Measurements from ENCODE around the gene BARX2. TPM values are rescaled to one million over a fixed set of nuclear protein-coding genes. Genes with fewer than 3 reads are reported as not detected.

The BARX2 gene
- polyA plus RNA-seq, 1 of the 3 experiments (the other 2 are of a cell fraction), result not detected

GRCh38 chr11:129354691-129355090, 21.0 kb upstream of the BARX2 start (continued):
- TF ChIP-seq MAX (IDR thresholded peaks at IDR 0.05; ENCODE audit: low read depth), result no peak
- no peak for TF ChIP-seq EP300 (IDR thresholded peaks at IDR 0.05; ENCODE audit: borderline replicate concordance in 1 of 2, low read depth in 1 of 2, low read length in 1 of 2)
- TF ChIP-seq SMC3 (IDR thresholded peaks at IDR 0.05; ENCODE audit: low read depth, low read length), result no peak

GRCh38 chr11:129359748-129360147, 15.9 kb upstream of the BARX2 start:
- DNase-seq, result no peak
- Histone ChIP-seq H3K79me2 (ENCODE audit: insufficient read depth) (no peaks in the 10 kb centered on the region), H3F3A (replicated peaks; ENCODE audit: insufficient read depth) (no peaks in the 10 kb centered on the region), H3K4me2 (no peak overlapping the region), H3K27me3 (ENCODE audit: insufficient read depth) (peaks cover 12% of the 10 kb centered on the region; the same call in 1 of the 2 replicates), H4K20me1 (ENCODE audit: insufficient read depth) (no peaks in the 10 kb centered on the region), H3K9ac (no peak overlapping the region), H3K4me3 (ENCODE audit: low read depth in 2 of 2, low read length in 1 of 2) (no peak overlapping the region), H3K9me2 (no peaks in the 10 kb centered on the region), H3K36me3 (replicated peaks in 1 of 2; ENCODE audit: control insufficient read depth in 1 of 2, insufficient read depth in 2 of 2, low read length in 1 of 2) (no peaks in the 10 kb centered on the region), H3K9me3 (no peaks in the 10 kb centered on the region), H3K27ac (ENCODE audit: low read depth in 2 of 2, low read length in 1 of 2) (no peak overlapping the region), H2AFZ (ENCODE audit: low read depth) (no peak overlapping the region), H3K4me1 (ENCODE audit: control insufficient read depth in 1 of 2, insufficient read depth in 2 of 2, low read depth in 1 of 2, low read length in 1 of 2) (peaks cover 0 to 5% of the 10 kb centered on the region in 2 experiments; a peak in 2 of 4 replicates)
- POLR2A ChIA-PET, result no interaction called here
- WGBS (ENCODE audit: low lambda C conversion rate), result 3% methylated on average over 2 of the region's 2 CpGs
- CTCF ChIA-PET, result no interaction called here
- TF ChIP-seq EZH2phosphoT487 (IDR thresholded peaks at IDR 0.05; ENCODE audit: borderline replicate concordance, low read depth) (no peak), RCOR1 (IDR thresholded peaks at IDR 0.05; ENCODE audit: low read length) (no peak), GATA2 (CRISPR knock-in tag; IDR thresholded peaks at IDR 0.05) (no peak), CHD2 (IDR thresholded peaks at IDR 0.05; ENCODE audit: low read length, partially characterized antibody) (no peak), REST (IDR thresholded peaks at IDR 0.05; ENCODE audit: low read depth, low read length) (no peak), USF1 (IDR thresholded peaks at IDR 0.05; ENCODE audit: borderline replicate concordance, low read depth) (no peak), POLR2AphosphoS5 (IDR thresholded peaks at IDR 0.05; ENCODE audit: low read depth, low read length) (no peak), FOXJ3 (CRISPR knock-in tag; IDR thresholded peaks at IDR 0.05) (no peak), RAD21 (IDR thresholded peaks at IDR 0.05; ENCODE audit: low read length) (no peak), RXRA (IDR thresholded peaks at IDR 0.05; ENCODE audit: borderline replicate concordance, low read depth) (no peak), NFIC (IDR thresholded peaks at IDR 0.05; ENCODE audit: borderline replicate concordance) (no peak), MEF2A (IDR thresholded peaks at IDR 0.05; ENCODE audit: borderline replicate concordance, low read depth) (no peak), ZBTB33 (IDR thresholded peaks at IDR 0.05; ENCODE audit: borderline replicate concordance, low read depth) (no peak), PBX3 (IDR thresholded peaks at IDR 0.05) (no peak)
